ENCODE measurements around the gene LENG9. TPM values are rescaled to one million over a fixed set of nuclear protein-coding genes. Genes with fewer than 3 reads are reported as not detected.

Gene LENG9
- total and polyA plus RNA-seq, 2 of the 13 experiments (the other 11 are each of a cell fraction or from before 2014, with no cell fraction given): 0.75 to 2.9 TPM

GRCh38 chr19:54463531-54464043, at the start of gene LENG9 (continued):
- no peak for TF ChIP-seq SOX13 (IDR thresholded peaks at IDR 0.05)
- TF ChIP-seq SOX13 (CRISPR knock-in tag; conservative IDR thresholded peaks at IDR 0.05 in 1 of 2, IDR thresholded peaks at IDR 0.05 in 1 of 2): no peak; a peak in 1 of 4 replicates
- TF ChIP-seq TOPORS (CRISPR knock-in tag; IDR thresholded peaks at IDR 0.05): no peak
- TF ChIP-seq MIER2 (CRISPR knock-in tag; IDR thresholded peaks at IDR 0.05): no peak
- no peak for TF ChIP-seq ZBTB37 (CRISPR knock-in tag; IDR thresholded peaks at IDR 0.05)
- TF ChIP-seq GPBP1L1 (CRISPR knock-in tag; IDR thresholded peaks at IDR 0.05): no peak
- no peak; the same call in 1 of the 2 replicates for TF ChIP-seq ATF7-NPFF (CRISPR knock-in tag; IDR thresholded peaks at IDR 0.05; ENCODE audit: low read depth)
- no peak; the same call in 1 of the 2 replicates for TF ChIP-seq ZNF709 (CRISPR knock-in tag; IDR thresholded peaks at IDR 0.05)
- no peak for TF ChIP-seq ZNF263 (CRISPR knock-in tag; IDR thresholded peaks at IDR 0.05)
- no peak for TF ChIP-seq DBP (CRISPR knock-in tag; IDR thresholded peaks at IDR 0.05; ENCODE audit: not compliant biosample characterization)
- TF ChIP-seq GZF1 (CRISPR knock-in tag; IDR thresholded peaks at IDR 0.05): no peak
- no peak for TF ChIP-seq NFRKB (IDR thresholded peaks at IDR 0.05)
- TF ChIP-seq ELF4 (CRISPR knock-in tag; IDR thresholded peaks at IDR 0.05; ENCODE audit: borderline replicate concordance): no peak
- TF ChIP-seq KIAA2018 (CRISPR knock-in tag; IDR thresholded peaks at IDR 0.05; ENCODE audit: borderline replicate concordance): no peak
- no peak for TF ChIP-seq IRX3 (CRISPR knock-in tag; IDR thresholded peaks at IDR 0.05; ENCODE audit: borderline replicate concordance, low read depth)
- TF ChIP-seq ZNF672 (CRISPR knock-in tag; IDR thresholded peaks at IDR 0.05): no peak
- no peak for TF ChIP-seq CENPT (CRISPR knock-in tag; IDR thresholded peaks at IDR 0.05; ENCODE audit: low read depth)
- peak; percentile 83 for TF ChIP-seq POLR2AphosphoS5 (IDR thresholded peaks at IDR 0.05; ENCODE audit: low read depth, low read length)
- TF ChIP-seq CEBPB (IDR thresholded peaks at IDR 0.05; ENCODE audit: borderline replicate concordance, low read depth, low read length): no peak
- no peak for TF ChIP-seq ZNF552 (CRISPR knock-in tag; IDR thresholded peaks at IDR 0.05; ENCODE audit: borderline replicate concordance)

All from HepG2 (cell line).